ENCODE data around the gene LRPAP1. TPM values are rescaled to one million over a fixed set of nuclear protein-coding genes. Genes with fewer than 3 reads are reported as not detected.

Gene LRPAP1
- polyA plus RNA-seq, 2 of the 4 experiments (the other 2 are of a cell fraction), result 64.3 to 81.1 TPM

GRCh38 chr4:3471886-3472285, 60.3 kb downstream of the LRPAP1 start:
- H3K4me3 ChIP-seq, result no peak overlapping the region
- TF ChIP-seq ZSCAN20 (CRISPR knock-in tag; IDR thresholded peaks at IDR 0.05), result no peak
- no peak for TF ChIP-seq KDM1A (IDR thresholded peaks at IDR 0.05; ENCODE audit: low read depth)
- TF ChIP-seq ESRRA (IDR thresholded peaks at IDR 0.05; ENCODE audit: borderline replicate concordance, low read length), result no peak
- no peak for TF ChIP-seq CHD4 (IDR thresholded peaks at IDR 0.05; ENCODE audit: borderline replicate concordance)
- no peak for TF ChIP-seq HMGXB4 (CRISPR knock-in tag; IDR thresholded peaks at IDR 0.05; ENCODE audit: borderline replicate concordance)
- TF ChIP-seq TFCP2L1 (CRISPR knock-in tag; IDR thresholded peaks at IDR 0.05), result no peak
- no peak for TF ChIP-seq ELK1 (IDR thresholded peaks at IDR 0.05; ENCODE audit: low read depth, low read length)
- no peak for TF ChIP-seq EP300 (IDR thresholded peaks at IDR 0.05)
- TF ChIP-seq ZC3H11A (IDR thresholded peaks at IDR 0.05), result no peak
- TF ChIP-seq CBX8 (IDR thresholded peaks at IDR 0.05), result no peak
- no peak for TF ChIP-seq E2F6 (IDR thresholded peaks at IDR 0.05; ENCODE audit: borderline replicate concordance, low read depth)
- TF ChIP-seq RARB (CRISPR knock-in tag; IDR thresholded peaks at IDR 0.05), result no peak
- no peak overlapping the region for H3K27ac ChIP-seq
- no peaks in the 10 kb centered on the region for H3K9me3 ChIP-seq
- POLR2A ChIA-PET, result no interaction called here
- DNase-seq (ENCODE audit: low read depth in 1 of 2, low spot score in 1 of 2) (no peak), ATAC-seq (no peak), FAIRE-seq (no peak)
- no peaks in the 10 kb centered on the region for H3K4me1 ChIP-seq
- CTCF ChIA-PET, result interaction anchor here (1.2 to 4.1 kb wide), 2 partner anchors 9 to 279 kb away, joined by 3 to 27 read pairs; no protein-coding TSS in a partner anchor
- no peak overlapping the region for H3K4me2 ChIP-seq
- WGBS (ENCODE audit: missing lambda C conversion rate), result 80% methylated on average over 2 of the region's 15 CpGs

GRCh38 chr4:3471098-3471760, 61.0 kb downstream of the LRPAP1 start:
- POLR2A ChIA-PET, result no interaction called here
- DNase-seq (ENCODE audit: low read depth in 1 of 2, low spot score in 1 of 2) (no peak), FAIRE-seq (no peak), ATAC-seq (no peak)
- 77% methylated on average over 23 of the region's 23 CpGs for WGBS (ENCODE audit: missing lambda C conversion rate)
- Histone ChIP-seq H3K4me2 (no peak overlapping the region), H3K27ac (no peak overlapping the region), H3K4me3 (no peak overlapping the region), H3K9me3 (no peaks in the 10 kb centered on the region), H3K4me1 (no peaks in the 10 kb centered on the region)
- CTCF ChIA-PET, result interaction anchor here (1.0 to 4.1 kb wide), 5 partner anchors 10 to 278 kb away, joined by 3 to 27 read pairs (median 3); no protein-coding TSS in a partner anchor
- TF ChIP-seq REST (IDR thresholded peaks at IDR 0.05) (no peak), ATOH8 (CRISPR knock-in tag; IDR thresholded peaks at IDR 0.05; ENCODE audit: low read depth) (no peak), ZC3H11A (IDR thresholded peaks at IDR 0.05) (no peak), HOXA7 (CRISPR knock-in tag; IDR thresholded peaks at IDR 0.05) (no peak), FOXS1 (CRISPR knock-in tag; IDR thresholded peaks at IDR 0.05) (no peak), RFX5 (IDR thresholded peaks at IDR 0.05) (no peak), HDAC2 (IDR thresholded peaks at IDR 0.05) (no peak), HOXB5 (CRISPR knock-in tag; IDR thresholded peaks at IDR 0.05) (no peak), CBX2 (IDR thresholded peaks at IDR 0.05; ENCODE audit: borderline replicate concordance, low read depth) (no peak), PHF8 (IDR thresholded peaks at IDR 0.05; ENCODE audit: borderline replicate concordance, low read depth) (no peak), HOXB13 (CRISPR knock-in tag; IDR thresholded peaks at IDR 0.05; ENCODE audit: low read depth) (no peak), RNF2 (IDR thresholded peaks at IDR 0.05; ENCODE audit: borderline replicate concordance, low read depth) (no peak), ZNF302 (CRISPR knock-in tag; IDR thresholded peaks at IDR 0.05) (no peak), CTCF (IDR thresholded peaks at IDR 0.05) (no peak), RAD21 (conservative IDR thresholded peaks at IDR 0.05 in 1 of 2, IDR thresholded peaks at IDR 0.05 in 1 of 2) (no peak), SREBF2 (IDR thresholded peaks at IDR 0.05) (no peak)
